Endodermal cell (in vitro differentiated cells): ENCODE measurements around the gene C1orf174. TPM values are rescaled to one million over a fixed set of nuclear protein-coding genes. Genes with fewer than 3 reads are reported as not detected.

ENCODE experiments used
- DNase-seq: peaks from one replicate; pipeline ENCODE4 v3.0.0-alpha.2; 2017
- H3K27ac ChIP-seq: 2 replicates; pipeline ENCODE4 v1.5.1; 2013; ENCODE audit warnings: mild to moderate bottlenecking, low read depth, low read length, moderate library complexity
- H3K27me3 ChIP-seq: 2 replicates; pipeline ENCODE4 v1.6.1; 2013; ENCODE audit warnings: mild to moderate bottlenecking, low read length, moderate library complexity; ENCODE audit not compliant: insufficient read depth, control insufficient read depth, poor library complexity, severe bottlenecking
- H3K36me3 ChIP-seq: 2 replicates; pipeline ENCODE4 v1.7.0; 2013; ENCODE audit warnings: mild to moderate bottlenecking, low read length, moderate library complexity; ENCODE audit not compliant: control insufficient read depth, insufficient read depth
- H3K4me1 ChIP-seq: one replicate; pipeline ENCODE4 v1.7.0; 2013; ENCODE audit warnings: low read length; ENCODE audit not compliant: control insufficient read depth, insufficient read depth
- H3K4me3 ChIP-seq: 2 replicates; pipeline ENCODE4 v1.5.1; 2013; ENCODE audit warnings: mild to moderate bottlenecking, low read length, moderate library complexity
- H3K9ac ChIP-seq: 2 replicates; pipeline ENCODE4 v1.6.1; 2013; ENCODE audit warnings: mild to moderate bottlenecking, low read length, moderate library complexity; ENCODE audit not compliant: poor library complexity, severe bottlenecking; ENCODE audit errors: extremely low read depth
- H3K9me3 ChIP-seq: 2 replicates; pipeline ENCODE4 v1.6.1; 2013; ENCODE audit warnings: mild to moderate bottlenecking, low read length, moderate library complexity; ENCODE audit not compliant: control insufficient read depth
- H3K27ac Mint-ChIP-seq: 2 replicates; pipeline ENCODE4 v1.8.0; 2020; ENCODE audit warnings: mixed read lengths
- H3K27me3 Mint-ChIP-seq: 2 replicates; pipeline ENCODE4 v1.8.0; 2021; ENCODE audit warnings: mild to moderate bottlenecking, mixed read lengths; ENCODE audit not compliant: insufficient read depth
- H3K36me3 Mint-ChIP-seq: 2 replicates; pipeline ENCODE4 v1.8.0; 2020; ENCODE audit warnings: low read depth, mixed read lengths
- H3K4me1 Mint-ChIP-seq: 2 replicates; pipeline ENCODE4 v1.8.0; 2020; ENCODE audit warnings: mixed read lengths
- H3K4me3 Mint-ChIP-seq: 2 replicates; pipeline ENCODE4 v1.8.0; 2020; ENCODE audit warnings: mild to moderate bottlenecking, moderate library complexity, mixed read lengths
- H3K9me3 Mint-ChIP-seq: 2 replicates; pipeline ENCODE4 v1.8.0; 2020; ENCODE audit warnings: mild to moderate bottlenecking, mixed read lengths
- WGBS, 2 experiments: methylation state at CpG; one replicate each; pipeline versions ENCODE4 v1.1.5 to v1.1.7; 2013; ENCODE audit warnings: missing lambda C conversion rate in 2 of 2, mixed read lengths in 1 of 2; ENCODE audit not compliant: insufficient coverage in 1 of 2, insufficient read length in 1 of 2; 5-methylcytosine and 5-hydroxymethylcytosine counted together
- total RNA-seq, 2 donors: library from RNA; stranded (reverse); fragmentation: NEBNext Ultra II Directional in 1 of 2; extraction: Animal tissue kit (Norgen Biotek cat#: 25700) in 1 of 2; gene quantifications; 2 replicates in 1 of 2; 3 replicates in 1 of 2; pipeline ENCODE4 v1.2.1, GENCODE V29; 2021
- TF ChIP-seq, protein P1 (sequence below): fragments of 200-600 bp; sonication (generic); conservative IDR thresholded peaks from 2 replicates; pipeline ENCODE4 v1.5.0; 2021; ENCODE audit warnings: antibody characterized with exemption, mild to moderate bottlenecking

Gene C1orf174
- total RNA-seq, 2 donors from 2014 or later, result 28.4 to 38.4 TPM

DNA sequence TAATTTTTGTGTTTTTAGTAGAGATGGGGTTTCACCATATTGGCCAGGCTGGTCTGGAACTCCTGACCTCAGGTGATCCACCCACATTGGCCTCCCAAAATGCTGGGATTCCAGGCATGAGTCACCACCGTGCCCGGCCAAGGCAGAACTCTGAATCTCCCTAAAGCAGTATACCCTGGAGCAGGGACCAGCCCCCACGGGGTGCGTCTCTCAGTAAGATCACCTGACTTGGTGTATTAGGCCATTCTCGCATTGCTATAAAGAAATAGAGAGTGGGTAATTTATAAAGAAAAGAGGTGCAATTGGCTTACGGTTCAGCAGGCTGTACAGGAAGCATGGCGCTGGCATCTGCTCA is 28.6 kb downstream of the C1orf174 start:
- Mint-ChIP-seq H3K4me1 (no peaks in the 10 kb centered on the region), H3K4me3 (no peak overlapping the region)
- DNase-seq, result no peak

DNA sequence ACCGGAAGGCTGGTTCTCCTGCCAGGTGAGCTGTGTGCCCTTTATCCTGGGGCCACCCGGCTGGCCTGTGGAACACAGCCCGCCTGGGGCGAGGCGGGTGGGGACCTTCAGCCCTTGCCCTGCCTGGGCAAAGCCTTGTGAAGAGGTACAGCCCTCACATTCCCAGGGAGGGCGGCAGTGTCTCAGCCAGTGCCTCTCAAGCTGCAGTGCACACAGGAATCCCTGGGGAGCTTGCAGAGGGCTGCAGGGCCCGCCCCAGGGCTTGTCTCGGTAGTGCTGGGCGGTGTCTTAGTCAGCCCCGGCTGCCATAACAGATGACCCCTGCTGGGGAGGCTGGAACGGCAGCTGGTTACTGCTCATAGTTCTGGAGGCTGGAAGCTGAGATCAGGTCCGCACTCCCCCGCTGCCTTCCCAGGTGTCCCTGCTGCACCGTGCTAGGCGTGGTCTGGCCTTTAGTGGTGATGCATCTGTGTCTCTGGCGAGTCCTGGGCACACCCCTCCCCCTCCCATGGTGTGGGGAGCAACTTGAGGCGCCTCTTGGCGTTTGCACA is 30.2 kb downstream of the C1orf174 start:
- WGBS, 2 experiments, result 73 to 83% methylated on average over 13 to 18 of the region's 18 CpGs
- no peak overlapping the region for H3K27ac ChIP-seq
- no peaks in the 10 kb centered on the region for H3K9me3 ChIP-seq
- Mint-ChIP-seq H3K4me3 (no peak overlapping the region), H3K27me3 (no peaks in the 10 kb centered on the region), H3K9me3 (peaks cover 4% of the 10 kb centered on the region), H3K36me3 (peaks cover 44% of the 10 kb centered on the region), H3K27ac (no peak overlapping the region), H3K4me1 (peaks cover 8% of the 10 kb centered on the region)
- H3K27me3 ChIP-seq, result no peaks in the 10 kb centered on the region
- H3K36me3 ChIP-seq, result peaks cover 8% of the 10 kb centered on the region
- H3K4me1 ChIP-seq, result no peaks in the 10 kb centered on the region
- no peak overlapping the region for H3K4me3 ChIP-seq
- TF ChIP-seq, protein P1, sequence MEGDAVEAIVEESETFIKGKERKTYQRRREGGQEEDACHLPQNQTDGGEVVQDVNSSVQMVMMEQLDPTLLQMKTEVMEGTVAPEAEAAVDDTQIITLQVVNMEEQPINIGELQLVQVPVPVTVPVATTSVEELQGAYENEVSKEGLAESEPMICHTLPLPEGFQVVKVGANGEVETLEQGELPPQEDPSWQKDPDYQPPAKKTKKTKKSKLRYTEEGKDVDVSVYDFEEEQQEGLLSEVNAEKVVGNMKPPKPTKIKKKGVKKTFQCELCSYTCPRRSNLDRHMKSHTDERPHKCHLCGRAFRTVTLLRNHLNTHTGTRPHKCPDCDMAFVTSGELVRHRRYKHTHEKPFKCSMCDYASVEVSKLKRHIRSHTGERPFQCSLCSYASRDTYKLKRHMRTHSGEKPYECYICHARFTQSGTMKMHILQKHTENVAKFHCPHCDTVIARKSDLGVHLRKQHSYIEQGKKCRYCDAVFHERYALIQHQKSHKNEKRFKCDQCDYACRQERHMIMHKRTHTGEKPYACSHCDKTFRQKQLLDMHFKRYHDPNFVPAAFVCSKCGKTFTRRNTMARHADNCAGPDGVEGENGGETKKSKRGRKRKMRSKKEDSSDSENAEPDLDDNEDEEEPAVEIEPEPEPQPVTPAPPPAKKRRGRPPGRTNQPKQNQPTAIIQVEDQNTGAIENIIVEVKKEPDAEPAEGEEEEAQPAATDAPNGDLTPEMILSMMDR, result no peak
- H3K9ac ChIP-seq, result no peak overlapping the region
- no peak for DNase-seq

More for the DNA sequence above, 28.6 kb downstream of the C1orf174 start:
- Histone ChIP-seq H3K4me3 (no peak overlapping the region), H3K9ac (no peak overlapping the region), H3K4me1 (no peaks in the 10 kb centered on the region), H3K27ac (no peak overlapping the region), H3K36me3 (peaks cover 8% of the 10 kb centered on the region), H3K9me3 (no peaks in the 10 kb centered on the region), H3K27me3 (no peaks in the 10 kb centered on the region)
- H3K9me3 Mint-ChIP-seq, result peaks cover 4% of the 10 kb centered on the region
- no peaks in the 10 kb centered on the region for H3K27me3 Mint-ChIP-seq
- TF ChIP-seq, protein P1, result no peak
- 88 to 94% methylated on average over 5 to 7 of the region's 7 CpGs for WGBS, 2 experiments
- no peak overlapping the region for H3K27ac Mint-ChIP-seq
- peaks cover 57% of the 10 kb centered on the region for H3K36me3 Mint-ChIP-seq

DNA sequence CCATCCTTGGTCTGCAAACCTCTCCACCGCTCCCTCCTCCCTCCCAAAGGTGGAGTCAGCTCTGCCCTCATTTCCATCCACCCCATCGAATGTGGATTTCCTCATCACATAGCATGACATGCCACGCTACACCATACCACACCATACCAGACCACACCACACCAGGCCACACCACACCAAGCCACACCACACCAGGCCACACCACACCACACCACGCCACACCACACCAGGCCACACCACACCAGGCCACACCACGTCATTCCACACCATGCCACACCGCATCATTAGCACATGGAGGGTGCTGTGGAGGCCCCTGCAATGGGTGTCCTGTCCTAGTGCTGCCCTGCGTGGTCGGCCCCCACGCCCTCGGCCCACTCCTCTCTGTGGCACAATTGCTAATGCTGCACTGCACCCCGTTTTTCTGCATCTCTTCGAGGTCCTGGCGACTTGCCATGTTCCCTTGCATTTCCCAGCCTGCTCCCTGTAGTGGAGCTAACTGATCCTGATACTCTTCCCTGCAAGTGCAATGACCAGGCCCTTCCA is 31.5 kb downstream of the C1orf174 start:
- H3K27me3 ChIP-seq, result no peaks in the 10 kb centered on the region
- no peak overlapping the region for H3K27ac Mint-ChIP-seq
- no peak overlapping the region for H3K9ac ChIP-seq
- H3K4me3 Mint-ChIP-seq, result no peak overlapping the region
- TF ChIP-seq, protein P1, result no peak
- peaks cover 4% of the 10 kb centered on the region for H3K9me3 Mint-ChIP-seq
- no peaks in the 10 kb centered on the region for H3K9me3 ChIP-seq
- H3K27ac ChIP-seq, result no peak overlapping the region
- no peak overlapping the region for H3K4me3 ChIP-seq
- H3K4me1 ChIP-seq, result no peaks in the 10 kb centered on the region
- H3K4me1 Mint-ChIP-seq, result peaks cover 10% of the 10 kb centered on the region
- H3K36me3 ChIP-seq, result no peaks in the 10 kb centered on the region
- DNase-seq, result no peak
- WGBS, 2 experiments, result 77 to 88% methylated on average over 8 to 13 of the region's 13 CpGs
- peaks cover 38% of the 10 kb centered on the region for H3K36me3 Mint-ChIP-seq
- H3K27me3 Mint-ChIP-seq, result no peaks in the 10 kb centered on the region
